Mucosa of rectum (tissue), 2 donors: ENCODE measurements around the gene VARS2.

Experiments
- H3K27ac ChIP-seq, 2 donors: one replicate each; pipeline ENCODE4 v1.7.0; 2013; ENCODE audit warnings: inconsistent platforms in 2 of 2, low read depth in 2 of 2, low read length in 2 of 2
- H3K27me3 ChIP-seq, 2 donors: one replicate each; pipeline ENCODE4 v1.7.0; 2013; ENCODE audit warnings: low read length in 2 of 2; ENCODE audit not compliant: control insufficient read depth in 2 of 2, insufficient read depth in 2 of 2
- H3K36me3 ChIP-seq, 2 donors: one replicate each; pipeline ENCODE4 v1.7.0; 2013; ENCODE audit warnings: low read length in 2 of 2; ENCODE audit not compliant: control insufficient read depth in 2 of 2, insufficient read depth in 2 of 2
- H3K4me1 ChIP-seq, 2 donors: one replicate each; pipeline ENCODE4 v1.7.0; 2013; ENCODE audit warnings: low read length in 2 of 2, mild to moderate bottlenecking in 1 of 2; ENCODE audit not compliant: control insufficient read depth in 2 of 2, insufficient read depth in 2 of 2
- H3K4me3 ChIP-seq, 2 donors: one replicate each; pipeline ENCODE4 v1.7.0; 2013; ENCODE audit warnings: low read length in 2 of 2
- H3K9ac ChIP-seq, 2 donors: one replicate each; pipeline ENCODE4 v1.7.0; 2013; ENCODE audit warnings: low read length in 2 of 2, low read depth in 1 of 2, mild to moderate bottlenecking in 1 of 2
- H3K9me3 ChIP-seq, 2 donors: one replicate each; pipeline ENCODE4 v1.7.0; 2013; ENCODE audit warnings: low read length in 2 of 2; ENCODE audit not compliant: control insufficient read depth in 2 of 2
- donor health status: healthy.
- donor health status: Normal muscosa, but diverticular disease.

VARS2 gene

GRCh38 chr6:30877419-30878262 is 36.4 kb upstream of the VARS2 start:
- Histone ChIP-seq H3K9ac (peak overlapping the region; percentile 75), H3K27ac (peak overlapping the region; percentile 61 to 69), H3K9me3 (no peaks in the 10 kb centered on the region), H3K4me3 (peak overlapping the region; percentile 67 to 73), H3K36me3 (no peaks in the 10 kb centered on the region), H3K27me3 (no peaks in the 10 kb centered on the region), H3K4me1 (peaks cover 7 to 18% of the 10 kb centered on the region in 2 donors)

- Histone ChIP-seq H3K9ac (no peak overlapping the region), H3K36me3 (no peaks in the 10 kb centered on the region), H3K4me3 (no peak overlapping the region), H3K27ac (no peak overlapping the region), H3K4me1 (peaks cover 15 to 22% of the 10 kb centered on the region in 2 donors), H3K27me3 (no peaks in the 10 kb centered on the region), H3K9me3 (no peaks in the 10 kb centered on the region)
These were observed 34.2 kb upstream of the VARS2 start for GRCh38 chr6:30879684-30880427.

GRCh38 chr6:30880698-30881252 is 33.3 kb upstream of the VARS2 start:
- no peaks in the 10 kb centered on the region for H3K36me3 ChIP-seq
- H3K27me3 ChIP-seq = no peaks in the 10 kb centered on the region
- peaks cover 24 to 32% of the 10 kb centered on the region in 2 donors for H3K4me1 ChIP-seq
- no peak overlapping the region for H3K27ac ChIP-seq
- no peak overlapping the region for H3K9ac ChIP-seq
- no peaks in the 10 kb centered on the region for H3K9me3 ChIP-seq
- H3K4me3 ChIP-seq = no peak overlapping the region

GRCh38 chr6:30881392-30882203 is 32.4 kb upstream of the VARS2 start:
- Histone ChIP-seq H3K9me3 (no peaks in the 10 kb centered on the region), H3K9ac (no peak overlapping the region), H3K27me3 (no peaks in the 10 kb centered on the region), H3K27ac (no peak overlapping the region), H3K4me1 (peaks cover 32 to 40% of the 10 kb centered on the region in 2 donors), H3K36me3 (no peaks in the 10 kb centered on the region), H3K4me3 (no peak overlapping the region)

- Histone ChIP-seq H3K27ac (peak overlapping the region; percentile 95 to 99), H3K9ac (peak overlapping the region; percentile 65 to 97), H3K9me3 (no peaks in the 10 kb centered on the region), H3K27me3 (no peaks in the 10 kb centered on the region), H3K4me1 (peaks cover 32 to 42% of the 10 kb centered on the region in 2 donors), H3K36me3 (no peaks in the 10 kb centered on the region), H3K4me3 (peak overlapping the region in 1 of 2 donors; percentile 86)
These were observed 31.8 kb upstream of the VARS2 start for GRCh38 chr6:30882204-30882758.

- H3K36me3 ChIP-seq = no peaks in the 10 kb centered on the region
- no peaks in the 10 kb centered on the region for H3K27me3 ChIP-seq
- no peaks in the 10 kb centered on the region for H3K9me3 ChIP-seq
- peak overlapping the region; percentile 97 to 98 for H3K9ac ChIP-seq
- peaks cover 32 to 35% of the 10 kb centered on the region in 2 donors for H3K4me1 ChIP-seq
- H3K27ac ChIP-seq = peak overlapping the region; percentile 95 to 99
- peak overlapping the region; percentile 86 to 89 for H3K4me3 ChIP-seq
These were observed 31.0 kb upstream of the VARS2 start for GRCh38 chr6:30882759-30883684.

- Histone ChIP-seq H3K4me1 (peaks cover 32 to 34% of the 10 kb centered on the region in 2 donors), H3K27me3 (no peaks in the 10 kb centered on the region), H3K9me3 (no peaks in the 10 kb centered on the region), H3K4me3 (peak within 1 kb of the TSS; percentile 86 to 89), H3K36me3 (peaks cover 1 to 4% of the 10 kb centered on the region in 2 donors), H3K9ac (peak within 1 kb of the TSS; percentile 97 to 98), H3K27ac (peak within 1 kb of the TSS; percentile 95 to 99)
These were observed 30.1 kb upstream of the VARS2 start, which contains the start of gene DDR1 for GRCh38 chr6:30883685-30884520. Gene DDR1 (plus strand): TSS chr6:30884519. CDS start chr6:30888730, 4,211 bp downstream.
